ENCODE data around the gene GRAMD4.

- no peak for TF ChIP-seq CTCF (conservative IDR thresholded peaks at IDR 0.05; ENCODE audit: low read length)
- TF ChIP-seq EZH2phosphoT487 (IDR thresholded peaks at IDR 0.05; ENCODE audit: borderline replicate concordance, low read depth, low read length): no peak
Measured at GRCh38 chr22:46626911-46627805, 7.0 kb downstream of the GRAMD4 start.
